Transverse colon (tissue), 4 donors: ENCODE results near the gene CHID1. TPM values are rescaled to one million over a fixed set of nuclear protein-coding genes. Genes with fewer than 3 reads are reported as not detected.

Experiments used
- DNase-seq: peaks from one replicate; pipeline ENCODE4 v3.0.0-alpha.2; 2019
- H3K27ac ChIP-seq, 4 donors: fragments of 200-600 bp; sonication (generic); 2 replicates each; pipeline ENCODE4 v1.5.1; 2016 to 2018; ENCODE audit warnings: inconsistent platforms in 4 of 4
- H3K27me3 ChIP-seq: fragments of 200-600 bp; sonication (generic); 2 replicates; pipeline ENCODE4 v1.5.1; 2017; ENCODE audit warnings: inconsistent platforms
- H3K36me3 ChIP-seq, 4 donors: fragments of 200-600 bp; sonication (generic); 2 replicates each; pipeline ENCODE4 v1.5.1; 2017 to 2019; ENCODE audit warnings: inconsistent platforms in 4 of 4
- H3K4me1 ChIP-seq, 4 donors: fragments of 200-600 bp; sonication (generic); 2 replicates each; pipeline ENCODE4 v1.5.1; 2017 to 2020; ENCODE audit warnings: inconsistent platforms in 4 of 4
- H3K4me3 ChIP-seq, 4 donors: fragments of 200-600 bp; sonication (generic); 1 replicate in 1 of 4; 2 replicates in 3 of 4; pipeline versions ENCODE4 v1.5.1 to v1.6.1; 2017 to 2019; ENCODE audit warnings: inconsistent platforms in 4 of 4
- H3K9me3 ChIP-seq, 2 donors: fragments of 200-600 bp; sonication (generic); 2 replicates each; pipeline ENCODE4 v1.5.1; 2017 to 2019; ENCODE audit warnings: inconsistent platforms in 2 of 2
- CTCF ChIP-seq, 5 experiments: fragments of 200-600 bp in 3 of 5; fragments of 450-650 bp in 2 of 5; sonication (generic) in 3 of 5; IDR thresholded peaks; 1 replicate in 2 of 5; 2 replicates in 3 of 5; pipeline ENCODE4 v1.5.1; 2016 to 2017; ENCODE audit warnings: antibody characterized with exemption in 5 of 5, inconsistent platforms in 3 of 5, mild to moderate bottlenecking in 2 of 5, moderate library complexity in 1 of 5
- EP300 ChIP-seq: sonication (generic); formaldehyde crosslinking; IDR thresholded peaks from one replicate; pipeline ENCODE4 v1.6.1; 2017; ENCODE audit warnings: antibody characterized with exemption, low read depth
- POLR2A ChIP-seq: fragments of 450-650 bp; IDR thresholded peaks from one replicate; pipeline ENCODE4 v1.6.1; 2016; ENCODE audit warnings: antibody characterized with exemption, mild to moderate bottlenecking, moderate library complexity
- POLR2AphosphoS5 ChIP-seq, 3 donors: sonication (generic); formaldehyde crosslinking; IDR thresholded peaks; one replicate each; pipeline ENCODE4 v1.6.1; 2016; ENCODE audit warnings: antibody characterized with exemption in 3 of 3
- WGBS, 2 donors: methylation state at CpG; one replicate each; pipeline ENCODE4 v1.1.5; 2018; ENCODE audit warnings: low coverage in 1 of 2; 5-methylcytosine and 5-hydroxymethylcytosine counted together
- in situ Hi-C, 4 donors: fragments of 200-750 bp; cut with MboI; loops; one replicate each; pipeline versions ENCODE4 v1.15.0 to v1.15.1; 2017; ENCODE audit warnings: low sequenced_read_pairs in 3 of 4, low pct_ligation_motif_present in 1 of 4, low pct_unique_long_range_greater_than_20kb in 1 of 4
- intact Hi-C: fragments of 100-400 bp; cut with DNase I; formaldehyde crosslinking; loops from one replicate; pipeline ENCODE4 v1.15.1; 2023; ENCODE audit warnings: low total_unique reads
- total RNA-seq, 4 donors: library from RNA; depleted of rRNA; stranded (reverse); fragments of >200 nt; gene quantifications; one replicate each; pipeline ENCODE4 v1.1.0, GENCODE V29; 2016

The CHID1 gene
- total RNA-seq, 4 donors from 2014 or later = 15.3 to 58.2 (median 41.4) TPM

GRCh38 chr11:893008-893654, 17.5 kb downstream of the CHID1 start:
- Histone ChIP-seq H3K27ac (no peak overlapping the region), H3K36me3 (no peaks in the 10 kb centered on the region), H3K4me3 (no peak overlapping the region), H3K9me3 (no peaks in the 10 kb centered on the region), H3K4me1 (peaks cover 0 to 4% (median 0%) of the 10 kb centered on the region in 4 donors), H3K27me3 (no peaks in the 10 kb centered on the region)
- intact Hi-C loops = no loop called here
- 89% methylated on average over 11 of the region's 13 CpGs; no CpG with 5 or more reads in 1 of the 2 donors for WGBS, 2 donors
- TF ChIP-seq POLR2AphosphoS5 (IDR thresholded peaks at IDR 0.05) (no peak), CTCF (IDR thresholded peaks at IDR 0.05) (no peak), EP300 (no peak), POLR2A (no peak)
- in situ Hi-C loops = loop anchor here in 1 of 4 donors (25.0 kb wide), 1 partner anchor 619 kb away; no protein-coding TSS in a partner anchor
- DNase-seq = no peak

- 82% methylated on average over 27 of the region's 27 CpGs; no CpG with 5 or more reads in 1 of the 2 donors for WGBS, 2 donors
These were observed 19.6 kb downstream of the CHID1 start for GRCh38 chr11:890794-891540.

GRCh38 chr11:889687-890475, 20.7 kb downstream of the CHID1 start:
- no peak overlapping the region for H3K4me3 ChIP-seq
- no peak for TF ChIP-seq POLR2AphosphoS5 (IDR thresholded peaks at IDR 0.05)
- TF ChIP-seq CTCF (IDR thresholded peaks at IDR 0.05) = no peak
- no peak for TF ChIP-seq EP300
- no peak for TF ChIP-seq POLR2A
- DNase-seq = no peak
- H3K9me3 ChIP-seq = no peaks in the 10 kb centered on the region
- H3K36me3 ChIP-seq = no peaks in the 10 kb centered on the region
- intact Hi-C loops = no loop called here
- WGBS, 2 donors = 93% methylated on average over 32 of the region's 32 CpGs; no CpG with 5 or more reads in 1 of the 2 donors
- no peaks in the 10 kb centered on the region for H3K4me1 ChIP-seq
- H3K27me3 ChIP-seq = no peaks in the 10 kb centered on the region
- in situ Hi-C loops = loop anchor here in 1 of 4 donors (25.0 kb wide), 1 partner anchor 622 kb away; no protein-coding TSS in a partner anchor
- no peak overlapping the region for H3K27ac ChIP-seq

More at GRCh38 chr11:890794-891540, 19.6 kb downstream of the CHID1 start:
- in situ Hi-C loops = loop anchor here in 1 of 4 donors (25.0 kb wide), 1 partner anchor 621 kb away; no protein-coding TSS in a partner anchor
- DNase-seq = no peak
- no peaks in the 10 kb centered on the region for H3K27me3 ChIP-seq
- H3K36me3 ChIP-seq = no peaks in the 10 kb centered on the region
- H3K9me3 ChIP-seq = no peaks in the 10 kb centered on the region
- H3K4me1 ChIP-seq = no peaks in the 10 kb centered on the region
- no peak overlapping the region for H3K27ac ChIP-seq
- TF ChIP-seq POLR2AphosphoS5 (IDR thresholded peaks at IDR 0.05) (no peak), EP300 (no peak), POLR2A (no peak), CTCF (IDR thresholded peaks at IDR 0.05) (no peak)
- intact Hi-C loops = no loop called here
- H3K4me3 ChIP-seq = no peak overlapping the region

GRCh38 chr11:889257-889656, 21.4 kb downstream of the CHID1 start:
- intact Hi-C loops (no loop called here), in situ Hi-C loops (loop anchor here in 1 of 4 donors (25.0 kb wide), 1 partner anchor 623 kb away; no protein-coding TSS in a partner anchor)
- Histone ChIP-seq H3K4me3 (no peak overlapping the region), H3K4me1 (no peaks in the 10 kb centered on the region), H3K27ac (no peak overlapping the region), H3K27me3 (no peaks in the 10 kb centered on the region), H3K36me3 (no peaks in the 10 kb centered on the region), H3K9me3 (no peaks in the 10 kb centered on the region)
- no peak for TF ChIP-seq CTCF (IDR thresholded peaks at IDR 0.05)
- no peak for TF ChIP-seq POLR2AphosphoS5 (IDR thresholded peaks at IDR 0.05)
- DNase-seq = no peak
- 91% methylated on average over 13 of the region's 13 CpGs; no CpG with 5 or more reads in 1 of the 2 donors for WGBS, 2 donors
